HG03354 (cell line): ENCODE results near the gene PCDHB5.
"Not testable (repeated sequence)": the region's sequence is repeated elsewhere in the genome, so short reads cannot be mapped to it uniquely, and the experiment has no call there.

ENCODE experiments used
- ATAC-seq: cut with Tn5 transposase; IDR thresholded peaks from one replicate; pipeline ENCODE4 v1.9.1; 2021; ENCODE audit warnings: mild to moderate bottlenecking; ENCODE audit not compliant: unreplicated experiment, poor library complexity, severe bottlenecking

The PCDHB5 gene

DNA sequence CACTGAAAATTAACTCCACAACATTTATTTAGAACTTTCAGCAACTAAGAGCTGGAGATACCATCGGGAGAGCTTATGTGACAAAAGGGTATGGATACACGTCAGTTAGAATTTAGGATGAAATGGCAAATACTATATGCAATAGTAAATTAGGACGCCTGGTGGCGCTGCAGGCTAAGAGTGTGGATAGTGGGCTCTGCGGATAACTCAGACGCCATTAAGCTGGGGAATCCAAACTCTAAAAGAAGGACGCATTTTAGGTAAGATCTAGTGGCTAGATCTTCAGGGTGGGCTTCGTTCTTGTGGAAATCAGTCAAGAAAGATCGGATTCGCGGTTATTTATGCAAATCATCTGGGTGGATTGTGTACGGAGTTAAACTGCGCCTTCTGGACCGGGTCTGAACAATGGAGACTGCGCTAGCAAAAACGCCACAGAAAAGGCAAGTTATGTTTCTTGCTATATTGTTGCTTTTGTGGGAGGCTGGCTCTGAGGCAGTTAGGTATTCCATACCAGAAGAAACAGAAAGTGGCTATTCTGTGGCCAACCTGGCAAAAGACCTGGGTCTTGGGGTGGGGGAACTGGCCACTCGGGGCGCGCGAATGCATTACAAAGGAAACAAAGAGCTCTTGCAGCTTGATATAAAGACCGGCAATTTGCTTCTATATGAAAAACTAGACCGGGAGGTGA is at the start of gene PCDHB5:
Gene PCDHB5 (plus strand): TSS at position 177 of the 688 bp plus-strand sequence. CDS start 229 bp downstream, at position 406.
- no peak for ATAC-seq

DNA sequence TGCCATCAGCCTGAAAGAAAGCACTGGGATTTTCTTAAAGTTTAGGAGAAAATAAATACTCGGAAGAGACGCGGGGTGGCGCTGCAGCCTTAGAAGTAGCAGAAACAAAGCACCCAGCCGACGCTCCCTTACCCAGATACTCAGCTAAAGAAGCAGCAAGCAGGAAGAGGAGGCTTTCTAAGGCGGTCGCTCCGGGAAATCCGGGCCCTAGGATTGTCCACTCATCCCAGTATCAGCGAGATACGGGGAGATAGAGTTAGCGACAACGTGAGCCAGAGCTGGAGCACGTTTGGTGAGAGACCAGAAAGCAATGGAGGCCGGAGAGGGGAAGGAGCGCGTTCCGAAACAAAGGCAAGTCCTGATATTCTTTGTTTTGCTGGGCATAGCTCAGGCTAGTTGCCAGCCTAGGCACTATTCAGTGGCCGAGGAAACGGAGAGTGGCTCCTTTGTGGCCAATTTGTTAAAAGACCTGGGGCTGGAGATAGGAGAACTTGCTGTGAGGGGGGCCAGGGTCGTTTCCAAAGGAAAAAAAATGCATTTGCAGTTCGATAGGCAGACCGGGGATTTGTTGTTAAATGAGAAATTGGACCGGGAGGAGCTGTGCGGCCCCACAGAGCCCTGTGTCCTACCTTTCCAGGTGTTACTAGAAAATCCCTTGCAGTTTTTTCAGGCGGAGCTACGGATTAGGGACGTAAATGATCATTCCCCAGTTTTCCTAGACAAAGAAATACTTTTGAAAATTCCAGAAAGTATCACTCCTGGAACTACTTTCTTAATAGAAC is 40.3 kb upstream of the PCDHB5 start, which contains the start of gene PCDHB2:
Gene PCDHB2 (plus strand): TSS at position 135 of the 782 bp plus-strand sequence. CDS start 176 bp downstream, at position 311.
- ATAC-seq, result no peak

DNA sequence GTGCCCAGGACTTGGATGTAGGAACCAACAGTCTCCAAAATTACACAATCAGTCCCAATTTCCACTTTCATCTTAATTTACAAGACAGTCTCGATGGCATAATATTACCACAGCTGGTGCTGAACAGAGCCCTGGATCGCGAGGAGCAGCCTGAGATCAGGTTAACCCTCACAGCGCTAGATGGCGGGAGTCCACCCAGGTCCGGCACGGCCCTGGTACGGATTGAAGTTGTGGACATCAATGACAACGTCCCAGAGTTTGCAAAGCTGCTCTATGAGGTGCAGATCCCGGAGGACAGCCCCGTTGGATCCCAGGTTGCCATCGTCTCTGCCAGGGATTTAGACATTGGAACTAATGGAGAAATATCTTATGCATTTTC is 39.8 kb upstream of the PCDHB5 start:
- ATAC-seq, result no peak

- not testable (repeated sequence) for ATAC-seq
These were observed 38.8 kb upstream of the PCDHB5 start for GRCh38 chr5:141096181-141096580.

- ATAC-seq, result not testable (repeated sequence)
These were observed 38.4 kb upstream of the PCDHB5 start for GRCh38 chr5:141096586-141096985.

DNA sequence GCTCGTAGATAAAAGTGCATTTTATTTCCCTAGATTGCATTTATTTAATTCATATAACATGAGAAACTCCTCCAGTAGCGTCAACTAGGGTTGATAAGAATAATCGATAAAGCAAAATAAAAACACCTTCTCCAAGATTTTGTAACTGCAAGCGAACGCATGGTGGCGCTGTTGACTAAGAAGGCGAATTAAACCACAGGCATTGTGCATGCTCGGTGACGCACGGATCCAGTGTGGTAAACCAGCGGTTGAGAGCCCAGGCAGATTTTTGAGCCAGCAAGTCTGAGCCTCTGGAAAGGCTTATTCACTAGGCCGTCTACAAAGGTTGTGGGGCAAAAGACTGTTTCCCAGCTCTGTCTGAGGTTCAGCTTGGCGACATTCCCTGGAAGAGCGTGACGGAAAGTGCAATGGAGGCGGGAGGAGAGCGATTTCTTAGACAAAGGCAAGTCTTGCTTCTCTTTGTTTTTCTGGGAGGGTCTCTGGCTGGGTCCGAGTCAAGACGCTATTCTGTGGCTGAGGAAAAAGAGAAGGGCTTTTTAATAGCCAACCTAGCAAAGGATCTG is 34.7 kb upstream of the PCDHB5 start, which contains the start of gene PCDHB3:
Gene PCDHB3 (plus strand): TSS at position 231 of the 563 bp plus-strand sequence. CDS start 177 bp downstream, at position 408.
- ATAC-seq, result no peak

DNA sequence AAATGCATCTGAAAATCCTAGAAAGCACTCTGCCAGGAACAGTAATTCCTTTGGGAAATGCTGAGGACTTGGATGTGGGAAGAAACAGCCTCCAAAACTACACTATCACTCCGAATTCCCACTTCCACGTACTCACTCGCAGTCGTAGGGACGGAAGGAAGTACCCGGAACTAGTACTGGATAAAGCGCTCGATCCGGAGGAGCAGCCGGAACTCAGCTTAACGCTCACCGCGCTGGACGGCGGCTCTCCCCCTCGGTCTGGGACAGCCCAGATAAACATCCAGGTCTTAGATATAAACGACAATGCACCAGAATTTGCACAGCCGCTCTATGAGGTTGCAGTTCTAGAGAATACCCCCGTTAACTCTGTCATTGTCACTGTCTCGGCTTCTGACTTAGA is 33.9 kb upstream of the PCDHB5 start:
- ATAC-seq, result no peak

GRCh38 chr5:141102070-141102469 is 32.9 kb upstream of the PCDHB5 start:
- ATAC-seq, result not testable (repeated sequence)

GRCh38 chr5:141102471-141102870 is 32.5 kb upstream of the PCDHB5 start:
- not testable (repeated sequence) for ATAC-seq

DNA sequence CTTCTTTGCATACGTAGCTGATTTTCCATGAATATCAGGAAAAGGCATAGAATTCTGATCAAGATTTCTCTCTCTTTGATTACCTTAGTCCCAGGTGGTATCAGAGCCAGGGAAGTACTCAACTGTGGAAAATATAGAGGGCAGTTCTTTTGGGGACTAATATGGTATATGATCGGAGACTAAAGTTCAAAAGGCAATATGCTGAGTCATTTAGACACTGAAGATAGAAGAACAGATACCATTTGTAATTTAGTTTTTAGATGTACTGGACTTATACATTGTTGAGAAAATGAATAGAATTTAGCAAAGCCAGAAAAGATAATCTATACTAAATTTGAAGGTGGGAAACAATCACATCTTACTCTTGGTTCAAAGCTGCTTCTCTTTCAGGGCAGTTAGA is 29.7 kb upstream of the PCDHB5 start:
- ATAC-seq, result no peak

GRCh38 chr5:141119250-141119649 is 15.8 kb upstream of the PCDHB5 start:
- no peak for ATAC-seq

GRCh38 chr5:141121563-141121962 is 13.4 kb upstream of the PCDHB5 start, which contains the start of gene PCDHB4:
TSS of gene PCDHB4 (plus strand) at chr5:141121818. CDS start at chr5:141121999, 181 bp downstream.
- no peak for ATAC-seq

DNA sequence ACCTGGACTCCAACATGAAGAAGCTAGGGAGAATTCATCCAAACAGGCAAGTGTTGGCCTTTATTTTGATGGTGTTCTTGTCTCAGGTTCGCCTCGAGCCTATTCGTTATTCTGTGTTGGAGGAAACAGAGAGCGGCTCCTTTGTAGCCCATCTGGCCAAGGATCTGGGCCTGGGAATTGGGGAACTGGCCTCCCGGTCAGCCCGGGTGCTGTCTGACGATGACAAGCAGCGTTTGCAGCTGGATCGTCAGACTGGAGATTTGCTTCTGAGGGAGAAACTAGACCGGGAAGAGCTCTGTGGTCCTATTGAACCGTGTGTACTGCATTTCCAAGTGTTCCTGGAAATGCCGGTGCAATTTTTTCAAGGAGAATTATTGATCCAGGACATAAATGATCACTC is 13.0 kb upstream of the PCDHB5 start:
- ATAC-seq, result no peak

- ATAC-seq, result not testable (repeated sequence)
These were observed 11.4 kb upstream of the PCDHB5 start for GRCh38 chr5:141123396-141124135.

GRCh38 chr5:141127305-141127704 is 7.7 kb upstream of the PCDHB5 start:
- no peak for ATAC-seq

GRCh38 chr5:141135718-141136266 is 786 bp downstream of the PCDHB5 start:
- no peak for ATAC-seq

- ATAC-seq, result not testable (repeated sequence)
These were observed 2.3 kb downstream of the PCDHB5 start for GRCh38 chr5:141137346-141137745.

GRCh38 chr5:141149812-141150211 is 14.8 kb downstream of the PCDHB5 start, which contains the start of gene PCDHB6:
TSS of gene PCDHB6 (plus strand) at chr5:141150057. CDS start at chr5:141150258, 201 bp downstream.
- no peak for ATAC-seq

DNA sequence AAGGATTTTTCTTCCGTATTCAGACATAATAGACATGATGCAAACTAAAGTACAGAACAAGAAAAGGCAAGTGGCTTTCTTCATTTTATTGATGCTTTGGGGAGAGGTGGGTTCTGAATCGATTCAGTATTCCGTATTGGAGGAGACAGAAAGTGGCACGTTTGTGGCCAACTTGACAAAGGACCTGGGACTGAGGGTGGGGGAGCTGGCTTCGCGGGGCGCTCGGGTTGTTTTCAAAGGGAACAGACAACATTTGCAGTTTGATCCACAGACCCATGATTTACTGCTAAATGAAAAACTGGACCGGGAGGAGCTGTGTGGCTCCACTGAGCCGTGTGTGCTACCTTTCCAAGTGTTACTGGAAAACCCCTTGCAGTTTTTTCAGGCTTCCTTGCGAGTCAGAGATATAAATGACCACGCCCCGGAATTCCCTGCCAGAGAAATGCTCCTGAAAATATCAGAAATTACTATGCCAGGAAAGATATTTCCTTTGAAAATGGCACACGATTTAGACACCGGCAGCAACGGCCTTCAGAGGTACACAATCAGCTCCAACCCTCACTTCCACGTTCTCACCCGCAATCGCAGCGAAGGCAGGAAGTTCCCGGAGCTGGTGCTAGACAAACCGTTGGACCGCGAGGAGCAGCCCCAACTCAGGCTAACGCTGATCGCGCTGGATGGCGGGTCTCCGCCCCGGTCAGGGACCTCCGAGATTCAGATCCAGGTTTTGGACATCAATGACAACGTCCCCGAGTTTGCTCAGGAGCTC is 15.4 kb downstream of the PCDHB5 start:
- ATAC-seq, result no peak
